DMS153 treated with DMSO at 0.1 percent for 48 hours (cell line): ENCODE results near the gene C6orf120.

Source experiments
- DNase-seq: peaks from one replicate; lab custom pipeline; 2025; ENCODE audit not compliant: unreplicated experiment; lab: John Stamatoyannopoulos, UW

Gene C6orf120

GRCh38 chr6:169701954-169702839 lies at the start of gene C6orf120, which contains the start of gene WDR27:
Gene C6orf120 (plus strand): TSS chr6:169702126. CDS start chr6:169702460, 334 bp downstream.
Gene WDR27 (minus strand): TSS chr6:169702029. CDS start chr6:169689005, 13,024 bp downstream.
- peak; percentile 67 for DNase-seq

- no peak for DNase-seq
Observed at GRCh38 chr6:169652896-169653295, 49.0 kb upstream of the C6orf120 start.

- no peak for DNase-seq
Observed at GRCh38 chr6:169653691-169654090, 48.2 kb upstream of the C6orf120 start.

- no peak for DNase-seq
Observed at GRCh38 chr6:169654598-169655391, 47.1 kb upstream of the C6orf120 start.

GRCh38 chr6:169656546-169657283 lies 45.2 kb upstream of the C6orf120 start:
- DNase-seq, result no peak

GRCh38 chr6:169657284-169657610 lies 44.7 kb upstream of the C6orf120 start:
- DNase-seq, result no peak

- DNase-seq, result no peak
Observed at GRCh38 chr6:169659820-169660610, 41.9 kb upstream of the C6orf120 start.

- DNase-seq, result no peak
Observed at GRCh38 chr6:169660751-169661390, 41.1 kb upstream of the C6orf120 start.

GRCh38 chr6:169661391-169661756 lies 40.6 kb upstream of the C6orf120 start:
- no peak for DNase-seq

GRCh38 chr6:169663468-169663867 lies 38.5 kb upstream of the C6orf120 start:
- no peak for DNase-seq

- DNase-seq, result no peak
Observed at GRCh38 chr6:169664227-169664626, 37.7 kb upstream of the C6orf120 start.

- DNase-seq, result no peak
Observed at GRCh38 chr6:169665289-169665688, 36.6 kb upstream of the C6orf120 start.

- DNase-seq, result no peak
Observed at GRCh38 chr6:169666441-169666840, 35.5 kb upstream of the C6orf120 start.

- no peak for DNase-seq
Observed at GRCh38 chr6:169667716-169668115, 34.2 kb upstream of the C6orf120 start.

GRCh38 chr6:169668203-169668847 lies 33.6 kb upstream of the C6orf120 start:
- no peak for DNase-seq

- DNase-seq, result no peak
Observed at GRCh38 chr6:169669147-169669546, 32.8 kb upstream of the C6orf120 start.

GRCh38 chr6:169669889-169670288 lies 32.0 kb upstream of the C6orf120 start:
- no peak for DNase-seq

GRCh38 chr6:169671563-169671962 lies 30.4 kb upstream of the C6orf120 start:
- no peak for DNase-seq

- DNase-seq, result no peak
Observed at GRCh38 chr6:169675011-169675410, 26.9 kb upstream of the C6orf120 start.

GRCh38 chr6:169677096-169677495 lies 24.8 kb upstream of the C6orf120 start:
- DNase-seq, result no peak
